HCEC 1CT (cell line): Measurements from ENCODE around the gene SEMA5A.

Experiments
- DNase-seq: peaks from one replicate; pipeline ENCODE4 v3.0.0-alpha.2; 2017

The SEMA5A gene

GRCh38 chr5:9318031-9318430, 227.8 kb downstream of the SEMA5A start:
- no peak for DNase-seq

GRCh38 chr5:9316733-9317132, 229.1 kb downstream of the SEMA5A start:
- no peak for DNase-seq

GRCh38 chr5:9316041-9316440, 229.8 kb downstream of the SEMA5A start:
- DNase-seq, result no peak

- DNase-seq, result no peak
These were observed 231.3 kb downstream of the SEMA5A start for GRCh38 chr5:9314558-9314957.

GRCh38 chr5:9313751-9314150, 232.1 kb downstream of the SEMA5A start:
- DNase-seq, result no peak

GRCh38 chr5:9307150-9307549, 238.7 kb downstream of the SEMA5A start:
- no peak for DNase-seq

- DNase-seq, result peak; percentile 40
These were observed 243.7 kb downstream of the SEMA5A start for GRCh38 chr5:9302218-9302617.

- DNase-seq, result no peak
These were observed 244.7 kb downstream of the SEMA5A start for GRCh38 chr5:9301200-9301599.

GRCh38 chr5:9297134-9297533, 248.7 kb downstream of the SEMA5A start:
- DNase-seq, result no peak

GRCh38 chr5:9295466-9295801, 250.4 kb downstream of the SEMA5A start:
- no peak for DNase-seq

- DNase-seq, result no peak
These were observed 250.9 kb downstream of the SEMA5A start for GRCh38 chr5:9294793-9295465.

GRCh38 chr5:9288234-9288633, 257.6 kb downstream of the SEMA5A start:
- no peak for DNase-seq

GRCh38 chr5:9284781-9285307, 261.0 kb downstream of the SEMA5A start:
- peak; percentile 42 for DNase-seq

- DNase-seq, result no peak
These were observed 261.6 kb downstream of the SEMA5A start for GRCh38 chr5:9284272-9284671.

- no peak for DNase-seq
These were observed 262.4 kb downstream of the SEMA5A start for GRCh38 chr5:9283473-9283872.

GRCh38 chr5:9283021-9283420, 262.9 kb downstream of the SEMA5A start:
- peak; percentile 17 for DNase-seq

- peak; percentile 40 for DNase-seq
These were observed 263.7 kb downstream of the SEMA5A start for GRCh38 chr5:9282211-9282610.

- no peak for DNase-seq
These were observed 266.1 kb downstream of the SEMA5A start for GRCh38 chr5:9279774-9280173.

- DNase-seq, result no peak
These were observed 266.8 kb downstream of the SEMA5A start for GRCh38 chr5:9278921-9279603.

GRCh38 chr5:9269014-9269413, 276.9 kb downstream of the SEMA5A start:
- DNase-seq, result peak; percentile 17

- DNase-seq, result no peak
These were observed 277.6 kb downstream of the SEMA5A start for GRCh38 chr5:9268226-9268625.

- peak; percentile 93 for DNase-seq
These were observed 280.2 kb downstream of the SEMA5A start for GRCh38 chr5:9265441-9266287.

GRCh38 chr5:9264301-9264700, 281.6 kb downstream of the SEMA5A start:
- DNase-seq, result no peak

GRCh38 chr5:9263656-9264055, 282.2 kb downstream of the SEMA5A start:
- no peak for DNase-seq
